Measurements from ENCODE around the gene PPFIA4. TPM values are rescaled to one million over a fixed set of nuclear protein-coding genes. Genes with fewer than 3 reads are reported as not detected.
A peak's percentile ranks its signal among the peaks of the same experiment; 100 is the strongest.

The PPFIA4 gene
- total and polyA plus RNA-seq, 7 donors = 8.3 to 99.8 (median 29.1) TPM

DNA sequence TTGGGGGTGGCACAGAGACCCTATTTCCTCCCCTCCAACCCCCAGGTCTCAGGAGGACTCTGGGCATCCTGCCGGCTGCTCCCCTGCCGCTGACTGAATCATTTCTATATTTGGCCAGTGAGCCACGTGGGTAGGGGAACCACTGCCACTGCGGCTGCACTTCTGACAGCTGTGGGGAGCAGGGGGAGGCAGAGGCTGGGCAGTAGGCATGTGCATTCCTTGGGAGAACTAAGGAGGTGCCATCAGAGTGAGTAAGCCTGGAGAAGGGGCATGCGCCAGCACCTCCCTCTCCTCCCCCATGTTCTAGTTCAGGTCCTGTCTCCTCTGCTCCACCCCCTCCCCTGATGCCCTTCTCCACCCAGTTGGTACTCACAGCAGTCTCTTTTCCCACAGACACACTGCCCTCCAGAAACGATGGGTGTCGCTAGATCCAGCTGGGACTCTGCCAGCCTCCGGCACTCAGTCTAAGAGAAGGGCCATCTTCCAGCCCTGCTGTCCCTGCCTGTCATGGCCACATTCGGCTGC lies 12.0 kb downstream of the PPFIA4 start:
- H3K9me3 ChIP-seq = no peaks in the 10 kb centered on the region
- intact Hi-C loops (cut with DNase I) = loop anchor here in 1 of 2 donors (2.0 to 5.0 kb wide), 3 partner anchors 89 to 231 kb away; partner anchors contain the start of gene ADORA1
- H3K4me1 ChIP-seq = peaks cover 81% of the 10 kb centered on the region
- H3K27me3 ChIP-seq (ENCODE audit: insufficient read depth in 3 of 3, low read length in 2 of 3) = no peaks in the 10 kb centered on the region
- peak; percentile 84 to 87 (median 85) for ATAC-seq
- peaks cover 0 to 10% of the 10 kb centered on the region in 2 donors for H3K36me3 ChIP-seq (ENCODE audit: insufficient read depth in 1 of 2, low read depth in 1 of 2)
- TF ChIP-seq, protein P1, sequence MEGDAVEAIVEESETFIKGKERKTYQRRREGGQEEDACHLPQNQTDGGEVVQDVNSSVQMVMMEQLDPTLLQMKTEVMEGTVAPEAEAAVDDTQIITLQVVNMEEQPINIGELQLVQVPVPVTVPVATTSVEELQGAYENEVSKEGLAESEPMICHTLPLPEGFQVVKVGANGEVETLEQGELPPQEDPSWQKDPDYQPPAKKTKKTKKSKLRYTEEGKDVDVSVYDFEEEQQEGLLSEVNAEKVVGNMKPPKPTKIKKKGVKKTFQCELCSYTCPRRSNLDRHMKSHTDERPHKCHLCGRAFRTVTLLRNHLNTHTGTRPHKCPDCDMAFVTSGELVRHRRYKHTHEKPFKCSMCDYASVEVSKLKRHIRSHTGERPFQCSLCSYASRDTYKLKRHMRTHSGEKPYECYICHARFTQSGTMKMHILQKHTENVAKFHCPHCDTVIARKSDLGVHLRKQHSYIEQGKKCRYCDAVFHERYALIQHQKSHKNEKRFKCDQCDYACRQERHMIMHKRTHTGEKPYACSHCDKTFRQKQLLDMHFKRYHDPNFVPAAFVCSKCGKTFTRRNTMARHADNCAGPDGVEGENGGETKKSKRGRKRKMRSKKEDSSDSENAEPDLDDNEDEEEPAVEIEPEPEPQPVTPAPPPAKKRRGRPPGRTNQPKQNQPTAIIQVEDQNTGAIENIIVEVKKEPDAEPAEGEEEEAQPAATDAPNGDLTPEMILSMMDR (IDR thresholded peaks at IDR 0.05) = peak; percentile 32
- WGBS, 3 donors = 13 to 23% (median 18%) methylated on average over 9 of the region's 9 CpGs
- H3K27ac ChIP-seq = peak overlapping the region; percentile 97
- H3K4me3 ChIP-seq = peak overlapping the region; percentile 54
- DNase-seq = peak; percentile 85 to 96

DNA sequence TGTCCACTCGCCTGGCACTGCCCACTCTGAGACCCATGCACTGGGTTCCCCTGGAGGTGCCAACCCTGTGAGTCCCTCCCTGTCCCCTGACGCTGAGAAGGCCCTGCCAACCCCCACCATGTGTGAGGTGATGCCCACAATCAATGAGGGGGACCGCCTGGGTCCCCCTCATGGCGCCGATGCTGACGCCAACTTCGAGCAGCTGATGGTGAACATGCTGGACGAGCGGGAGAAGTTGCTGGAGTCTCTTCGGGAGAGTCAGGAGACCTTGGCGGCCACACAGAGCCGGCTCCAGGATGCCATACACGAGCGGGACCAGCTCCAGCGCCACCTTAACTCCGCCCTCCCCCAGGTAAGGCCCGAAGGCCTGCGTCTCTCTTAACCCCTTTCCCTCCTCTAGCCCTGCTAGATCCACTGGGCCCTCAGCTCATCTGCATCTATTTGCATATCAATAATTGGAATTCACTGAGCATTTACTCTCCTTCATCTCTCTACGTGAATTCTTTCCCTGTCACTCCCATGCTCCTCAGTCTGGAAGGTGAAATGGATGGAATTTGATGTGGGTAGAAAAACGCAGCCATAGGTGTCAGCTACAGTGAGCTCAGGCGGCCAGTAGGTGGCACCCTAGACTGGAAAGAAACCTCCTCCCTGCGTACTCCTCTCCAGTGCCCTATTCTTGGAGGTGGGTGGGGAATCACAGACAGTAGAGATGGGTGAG lies 12.8 kb downstream of the PPFIA4 start:
- H3K27ac ChIP-seq = peak overlapping the region; percentile 97
- DNase-seq (peak; percentile 72 to 89), ATAC-seq (peak; percentile 59 to 75 (median 62))
- H3K4me1 ChIP-seq = peaks cover 73% of the 10 kb centered on the region
- H3K36me3 ChIP-seq (ENCODE audit: insufficient read depth in 1 of 2, low read depth in 1 of 2) = peaks cover 0 to 17% of the 10 kb centered on the region in 2 donors
- TF ChIP-seq, protein P1 (IDR thresholded peaks at IDR 0.05) = peak; percentile 87
- peak overlapping the region; percentile 30 for H3K4me3 ChIP-seq
- H3K9me3 ChIP-seq = no peaks in the 10 kb centered on the region
- no peaks in the 10 kb centered on the region for H3K27me3 ChIP-seq (ENCODE audit: insufficient read depth in 3 of 3, low read length in 2 of 3)
- WGBS, 3 donors = 23 to 42% (median 24%) methylated on average over 20 to 22 of the region's 22 CpGs
- intact Hi-C loops (cut with DNase I) = loop anchor here (1.0 to 5.0 kb wide), 7 partner anchors 45 to 230 kb away; partner anchors contain the start of gene ADORA1 (in 1 of the 2)

DNA sequence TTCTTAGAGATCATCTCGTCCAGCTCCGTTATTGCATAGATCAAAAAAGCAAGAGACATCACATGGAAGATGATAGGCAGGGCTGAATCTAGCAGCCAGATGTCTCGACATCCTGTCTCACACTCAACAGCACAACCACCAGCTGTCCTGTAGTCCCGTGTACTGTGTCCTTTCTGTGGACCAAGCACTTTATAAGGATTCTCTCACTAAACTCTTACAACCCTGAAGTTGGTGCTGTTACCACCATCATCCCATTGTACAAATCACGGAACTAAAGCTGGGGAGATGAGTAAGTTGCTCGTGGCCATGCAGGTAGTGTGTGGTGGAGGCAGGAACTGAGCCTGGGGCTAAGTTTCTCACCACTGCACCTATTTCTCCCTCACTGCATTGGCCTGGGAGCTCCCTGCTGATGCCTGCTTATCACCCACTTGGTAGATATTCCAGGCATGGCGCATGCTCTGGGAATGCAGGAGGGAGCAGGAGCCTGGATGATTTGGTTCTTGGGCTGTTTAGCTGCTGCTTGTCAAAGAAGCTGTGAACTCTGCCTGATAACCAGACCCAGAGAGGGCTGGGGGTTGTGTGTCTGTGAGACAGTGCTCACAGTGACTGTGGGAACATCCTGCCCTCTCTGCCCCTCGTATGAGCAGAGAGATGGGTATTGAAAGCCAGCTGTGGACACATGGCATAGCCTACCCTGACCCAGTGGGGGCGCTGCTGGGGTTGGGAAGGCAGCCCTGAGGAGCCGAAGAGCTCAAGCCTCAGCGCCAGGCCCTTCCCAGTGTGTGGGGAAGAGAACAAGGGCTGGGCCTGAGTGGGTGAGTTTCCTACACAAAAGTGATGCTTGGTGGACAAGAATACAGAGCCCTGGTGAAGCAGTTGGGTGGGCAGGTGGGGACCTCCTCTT lies 13.6 kb downstream of the PPFIA4 start:
- peaks cover 0 to 25% of the 10 kb centered on the region in 2 donors for H3K36me3 ChIP-seq (ENCODE audit: insufficient read depth in 1 of 2, low read depth in 1 of 2)
- peaks cover 66% of the 10 kb centered on the region for H3K4me1 ChIP-seq
- TF ChIP-seq, protein P1 (IDR thresholded peaks at IDR 0.05) = no peak
- ATAC-seq (no peak), DNase-seq (no peak)
- no peak overlapping the region for H3K4me3 ChIP-seq
- intact Hi-C loops (cut with DNase I) = loop anchor here (1.0 to 5.0 kb wide), 11 partner anchors 37 to 229 kb away; partner anchors contain the start of gene ADORA1 (in 1 of the 2)
- WGBS, 3 donors = 49 to 54% (median 49%) methylated on average over 11 of the region's 11 CpGs
- H3K9me3 ChIP-seq = no peaks in the 10 kb centered on the region
- no peaks in the 10 kb centered on the region for H3K27me3 ChIP-seq (ENCODE audit: insufficient read depth in 3 of 3, low read length in 2 of 3)
- peak overlapping the region; percentile 97 for H3K27ac ChIP-seq

DNA sequence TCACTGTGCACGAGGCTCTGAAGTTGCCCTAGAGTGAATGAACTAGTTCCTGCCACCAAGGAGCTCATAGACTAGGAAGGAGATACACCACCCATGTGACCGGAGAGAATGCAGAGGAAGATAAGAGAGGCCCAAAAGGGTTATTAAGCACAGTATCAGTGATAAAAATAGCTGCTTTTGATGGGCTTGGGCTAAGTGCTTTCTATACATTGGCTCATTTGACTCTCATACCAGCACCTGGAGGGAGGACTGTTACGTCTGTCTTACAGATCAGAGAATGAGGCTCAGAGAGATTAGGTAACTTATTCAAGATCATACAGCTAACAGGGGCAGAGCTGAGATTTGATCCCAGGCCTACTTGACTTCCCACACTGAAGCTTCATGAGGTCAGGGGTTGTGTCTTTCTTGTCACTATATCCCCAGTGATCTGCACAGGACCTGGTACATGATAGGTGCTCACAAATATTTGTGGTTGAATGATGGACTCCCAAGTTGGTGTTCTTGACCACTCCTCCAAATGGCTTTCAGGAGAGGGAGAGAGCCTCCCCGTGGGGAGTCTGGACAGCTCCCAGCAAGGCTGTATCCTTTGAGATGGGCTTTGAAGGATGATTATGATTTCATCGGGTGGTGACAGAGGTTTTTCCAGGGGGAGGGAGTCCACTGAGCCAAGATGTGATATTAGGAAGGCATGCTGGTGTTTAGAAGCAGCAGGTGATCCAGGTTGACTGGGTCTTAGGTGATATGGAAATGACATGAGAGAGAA lies 14.4 kb downstream of the PPFIA4 start:
- Histone ChIP-seq H3K27me3 (ENCODE audit: insufficient read depth in 3 of 3, low read length in 2 of 3) (no peaks in the 10 kb centered on the region), H3K4me1 (peaks cover 59% of the 10 kb centered on the region), H3K36me3 (ENCODE audit: insufficient read depth in 1 of 2, low read depth in 1 of 2) (peaks cover 0 to 34% of the 10 kb centered on the region in 2 donors), H3K9me3 (no peaks in the 10 kb centered on the region), H3K4me3 (no peak overlapping the region), H3K27ac (no peak overlapping the region)
- TF ChIP-seq, protein P1 (IDR thresholded peaks at IDR 0.05) = no peak
- intact Hi-C loops (cut with DNase I) = loop anchor here in 1 of 2 donors (2.0 to 5.0 kb wide), 4 partner anchors 37 to 227 kb away; no protein-coding TSS in a partner anchor
- ATAC-seq (no peak), DNase-seq (no peak)
- 70 to 74% (median 72%) methylated on average over 5 of the region's 5 CpGs for WGBS, 3 donors
